Ascending aorta (tissue), 2 donors: ENCODE data around the gene BSPRY. TPM values are rescaled to one million over a fixed set of nuclear protein-coding genes. Genes with fewer than 3 reads are reported as not detected.

Experiments used
- DNase-seq, 2 donors: peaks; one replicate each; pipeline ENCODE4 v3.0.0-alpha.2; 2019; ENCODE audit warnings: low spot score in 2 of 2
- H3K27ac ChIP-seq, 2 donors: fragments of 200-600 bp; sonication (generic); one replicate each; pipeline ENCODE4 v1.5.1; 2016 to 2017; ENCODE audit warnings: mild to moderate bottlenecking in 1 of 2
- H3K27me3 ChIP-seq: fragments of 200-600 bp; sonication (generic); one replicate; pipeline ENCODE4 v1.5.1; 2017
- H3K36me3 ChIP-seq, 2 donors: fragments of 200-600 bp; sonication (generic); one replicate each; pipeline ENCODE4 v1.5.1; 2016
- H3K4me1 ChIP-seq, 2 donors: fragments of 200-600 bp; sonication (generic); one replicate each; pipeline ENCODE4 v1.5.1; 2016 to 2017; ENCODE audit warnings: mild to moderate bottlenecking in 1 of 2
- H3K4me3 ChIP-seq, 2 donors: fragments of 200-600 bp; sonication (generic); one replicate each; pipeline ENCODE4 v1.5.1; 2016 to 2017; ENCODE audit warnings: mild to moderate bottlenecking in 1 of 2
- H3K9me3 ChIP-seq, 2 donors: fragments of 200-600 bp; sonication (generic); one replicate each; pipeline ENCODE4 v1.5.1; 2016
- intact Hi-C: fragments of 100-400 bp; cut with DNase I; formaldehyde crosslinking; loops from one replicate; pipeline ENCODE4 v1.15.1; 2023
- total RNA-seq: library from RNA; depleted of rRNA; stranded (reverse); fragments of >200 nt; gene quantifications from one replicate; pipeline ENCODE4 v1.1.0, GENCODE V29; 2016
- TF ChIP-seq, protein P1 (sequence below), 3 experiments: fragments of 200-600 bp in 2 of 3; fragments of 450-650 bp in 1 of 3; sonication (generic) in 2 of 3; IDR thresholded peaks; one replicate each; pipeline ENCODE4 v1.5.1; 2016 to 2019; ENCODE audit warnings: antibody characterized with exemption in 3 of 3, mild to moderate bottlenecking in 1 of 3, moderate library complexity in 1 of 3

The BSPRY gene
- total RNA-seq, 1 donor from 2014 or later, result not detected

DNA sequence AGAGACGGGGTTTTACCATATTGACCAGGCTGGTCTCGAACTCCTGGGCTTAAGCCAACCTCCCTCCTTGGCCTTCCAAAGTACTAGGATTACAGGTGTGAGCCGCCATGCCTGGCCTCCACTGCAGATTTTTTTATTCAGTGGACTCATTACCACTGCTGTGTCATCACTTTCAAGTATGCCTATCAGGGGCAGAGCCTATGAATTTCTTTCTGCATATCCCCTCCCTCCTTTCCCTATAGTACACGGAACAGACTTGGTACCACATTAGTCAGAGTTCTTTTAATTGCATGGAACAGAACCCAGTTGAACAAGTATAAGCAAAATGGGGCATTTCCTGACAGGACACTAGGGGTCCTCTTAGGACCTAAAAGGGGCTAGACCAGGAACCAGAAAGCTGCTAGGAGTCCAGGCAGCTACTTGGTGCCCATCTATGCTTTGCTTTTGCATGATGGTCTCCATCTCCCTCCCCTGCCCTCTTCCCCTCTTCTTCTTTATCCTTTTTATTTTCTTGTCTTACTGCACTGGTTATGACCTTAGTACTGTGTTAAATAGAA is 5.8 kb downstream of the BSPRY start:
- no peak for DNase-seq
- intact Hi-C loops, result no loop called here
- no peaks in the 10 kb centered on the region for H3K36me3 ChIP-seq
- TF ChIP-seq, protein P1, sequence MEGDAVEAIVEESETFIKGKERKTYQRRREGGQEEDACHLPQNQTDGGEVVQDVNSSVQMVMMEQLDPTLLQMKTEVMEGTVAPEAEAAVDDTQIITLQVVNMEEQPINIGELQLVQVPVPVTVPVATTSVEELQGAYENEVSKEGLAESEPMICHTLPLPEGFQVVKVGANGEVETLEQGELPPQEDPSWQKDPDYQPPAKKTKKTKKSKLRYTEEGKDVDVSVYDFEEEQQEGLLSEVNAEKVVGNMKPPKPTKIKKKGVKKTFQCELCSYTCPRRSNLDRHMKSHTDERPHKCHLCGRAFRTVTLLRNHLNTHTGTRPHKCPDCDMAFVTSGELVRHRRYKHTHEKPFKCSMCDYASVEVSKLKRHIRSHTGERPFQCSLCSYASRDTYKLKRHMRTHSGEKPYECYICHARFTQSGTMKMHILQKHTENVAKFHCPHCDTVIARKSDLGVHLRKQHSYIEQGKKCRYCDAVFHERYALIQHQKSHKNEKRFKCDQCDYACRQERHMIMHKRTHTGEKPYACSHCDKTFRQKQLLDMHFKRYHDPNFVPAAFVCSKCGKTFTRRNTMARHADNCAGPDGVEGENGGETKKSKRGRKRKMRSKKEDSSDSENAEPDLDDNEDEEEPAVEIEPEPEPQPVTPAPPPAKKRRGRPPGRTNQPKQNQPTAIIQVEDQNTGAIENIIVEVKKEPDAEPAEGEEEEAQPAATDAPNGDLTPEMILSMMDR (IDR thresholded peaks at IDR 0.05), result no peak
- no peaks in the 10 kb centered on the region for H3K9me3 ChIP-seq
- no peak overlapping the region for H3K27ac ChIP-seq
- H3K4me1 ChIP-seq, result peaks cover 0 to under 1% of the 10 kb centered on the region in 2 donors
- no peaks in the 10 kb centered on the region for H3K27me3 ChIP-seq
- no peak overlapping the region for H3K4me3 ChIP-seq

DNA sequence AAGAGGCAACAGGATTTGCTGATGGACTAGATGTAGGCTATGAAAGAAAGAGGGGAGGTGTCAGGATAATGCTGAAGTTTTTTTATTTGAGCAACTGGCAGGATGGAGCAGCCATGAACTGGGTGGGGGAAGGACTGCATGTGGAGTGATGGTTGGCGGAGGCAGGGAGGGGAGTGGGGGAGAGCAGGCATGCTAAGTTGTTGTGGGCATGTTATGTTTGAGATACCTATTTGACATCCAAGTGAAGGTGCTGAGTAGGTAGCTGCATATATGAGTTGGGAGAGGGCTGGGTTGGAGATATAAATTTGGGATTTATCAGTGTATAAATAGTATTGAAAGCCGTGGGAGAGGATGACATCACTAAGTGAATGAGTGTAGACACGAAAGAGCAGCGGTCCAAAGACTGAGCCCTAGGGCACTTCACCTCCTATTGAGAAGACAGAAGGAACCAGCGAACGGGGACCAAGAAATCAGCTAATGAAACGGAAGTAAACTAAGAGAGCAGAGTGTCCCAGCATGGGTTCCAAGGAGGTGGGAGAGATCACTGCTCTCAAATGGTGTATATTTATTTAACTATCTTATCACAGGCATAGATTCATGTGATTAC is 7.4 kb downstream of the BSPRY start:
- Histone ChIP-seq H3K27ac (no peak overlapping the region), H3K9me3 (no peaks in the 10 kb centered on the region), H3K4me1 (no peaks in the 10 kb centered on the region), H3K36me3 (no peaks in the 10 kb centered on the region), H3K4me3 (no peak overlapping the region), H3K27me3 (no peaks in the 10 kb centered on the region)
- TF ChIP-seq, protein P1 (IDR thresholded peaks at IDR 0.05), result no peak
- DNase-seq, result peak in 1 of 2 donors; percentile 12
- intact Hi-C loops, result no loop called here

DNA sequence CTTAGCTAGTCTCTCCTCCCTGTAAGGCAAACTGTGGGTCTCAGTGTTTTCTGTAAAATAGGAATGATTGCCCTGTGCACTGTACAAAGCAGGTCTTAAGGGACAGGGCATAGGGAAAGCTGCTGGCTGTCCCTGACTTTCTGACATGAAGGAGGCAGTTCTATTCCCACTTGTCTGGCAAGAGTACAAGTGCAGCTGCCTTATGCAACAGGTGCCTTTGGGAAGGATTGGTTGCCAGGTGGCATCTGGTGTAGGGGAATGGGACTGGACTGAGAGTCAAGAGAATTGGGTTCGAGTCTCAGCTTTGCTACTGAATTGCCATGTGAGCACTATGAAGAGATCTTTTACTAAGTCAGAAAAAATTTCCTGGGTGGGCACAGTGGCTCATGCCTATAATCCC is 10.0 kb downstream of the BSPRY start:
- H3K4me3 ChIP-seq, result no peak overlapping the region
- intact Hi-C loops, result no loop called here
- no peaks in the 10 kb centered on the region for H3K4me1 ChIP-seq
- H3K9me3 ChIP-seq, result no peaks in the 10 kb centered on the region
- H3K27me3 ChIP-seq, result no peaks in the 10 kb centered on the region
- H3K27ac ChIP-seq, result no peak overlapping the region
- peak in 1 of 2 donors; percentile 19 for DNase-seq
- H3K36me3 ChIP-seq, result no peaks in the 10 kb centered on the region
- TF ChIP-seq, protein P1 (IDR thresholded peaks at IDR 0.05), result no peak

DNA sequence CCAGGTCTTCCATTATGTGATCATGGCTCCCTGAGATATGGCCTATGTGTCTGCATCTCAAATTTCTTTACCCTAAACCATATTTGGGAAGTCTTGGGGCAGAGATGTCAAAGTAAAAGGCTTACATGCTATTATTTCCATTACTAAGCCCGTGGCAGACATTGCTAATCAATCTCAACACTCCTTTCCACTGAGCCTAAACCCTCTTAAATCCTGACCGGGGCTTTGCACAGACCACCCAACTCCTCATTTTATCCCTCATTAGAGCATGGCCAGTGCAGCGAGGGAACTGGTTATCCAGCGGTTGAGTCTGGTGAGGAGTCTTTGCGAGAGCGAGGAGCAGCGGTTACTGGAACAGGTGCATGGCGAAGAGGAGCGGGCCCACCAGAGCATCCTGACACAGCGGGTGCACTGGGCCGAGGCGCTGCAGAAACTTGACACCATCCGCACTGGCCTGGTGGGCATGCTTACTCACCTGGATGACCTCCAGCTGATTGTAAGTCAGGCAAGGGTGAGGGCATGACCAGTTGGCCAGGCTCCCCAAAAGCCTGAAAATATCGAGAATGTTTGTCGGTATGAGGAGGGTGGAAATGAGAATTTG is 11.0 kb downstream of the BSPRY start:
- Histone ChIP-seq H3K9me3 (no peaks in the 10 kb centered on the region), H3K4me3 (no peak overlapping the region), H3K36me3 (no peaks in the 10 kb centered on the region), H3K27ac (no peak overlapping the region), H3K4me1 (no peaks in the 10 kb centered on the region), H3K27me3 (no peaks in the 10 kb centered on the region)
- intact Hi-C loops, result no loop called here
- DNase-seq, result no peak
- TF ChIP-seq, protein P1 (IDR thresholded peaks at IDR 0.05), result no peak

DNA sequence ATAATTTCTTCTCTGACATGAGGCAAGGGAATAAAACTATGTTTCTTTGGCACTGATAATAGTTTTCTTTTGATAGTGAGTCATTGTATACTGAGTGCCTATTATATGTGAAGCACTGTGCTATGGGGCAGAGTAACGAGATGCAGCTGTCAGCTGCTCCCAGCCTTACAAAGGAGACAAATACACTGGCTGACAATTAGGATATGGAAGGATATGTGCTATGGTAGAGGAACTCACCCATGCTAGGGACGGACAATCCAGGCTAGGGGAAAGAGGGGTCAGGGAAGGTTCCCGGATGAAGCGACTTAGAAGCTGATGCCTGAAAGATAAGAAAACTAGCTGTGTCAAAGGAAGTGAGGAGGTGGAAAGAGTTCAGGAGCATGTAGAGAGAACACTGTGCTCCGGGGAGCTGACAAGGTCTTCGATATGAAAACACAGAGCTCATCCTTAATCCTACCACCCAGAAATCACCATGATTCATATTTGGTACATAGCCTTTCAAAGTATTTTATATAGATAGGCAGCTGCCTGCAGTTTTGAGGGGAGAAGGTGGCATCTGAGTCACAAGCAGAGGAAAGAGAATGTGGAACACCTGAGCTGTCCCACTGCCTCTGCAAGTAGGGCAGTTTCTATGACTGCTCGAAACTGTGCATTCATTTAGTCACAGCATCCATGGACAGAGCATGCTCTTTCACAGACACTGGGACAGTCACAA is 12.1 kb downstream of the BSPRY start:
- no peak for DNase-seq
- intact Hi-C loops, result no loop called here
- Histone ChIP-seq H3K4me3 (no peak overlapping the region), H3K27ac (no peak overlapping the region), H3K9me3 (no peaks in the 10 kb centered on the region), H3K36me3 (no peaks in the 10 kb centered on the region), H3K4me1 (no peaks in the 10 kb centered on the region), H3K27me3 (no peaks in the 10 kb centered on the region)
- TF ChIP-seq, protein P1 (IDR thresholded peaks at IDR 0.05), result no peak
